ENCODE measurements around the gene FNDC3A.

The FNDC3A gene

DNA sequence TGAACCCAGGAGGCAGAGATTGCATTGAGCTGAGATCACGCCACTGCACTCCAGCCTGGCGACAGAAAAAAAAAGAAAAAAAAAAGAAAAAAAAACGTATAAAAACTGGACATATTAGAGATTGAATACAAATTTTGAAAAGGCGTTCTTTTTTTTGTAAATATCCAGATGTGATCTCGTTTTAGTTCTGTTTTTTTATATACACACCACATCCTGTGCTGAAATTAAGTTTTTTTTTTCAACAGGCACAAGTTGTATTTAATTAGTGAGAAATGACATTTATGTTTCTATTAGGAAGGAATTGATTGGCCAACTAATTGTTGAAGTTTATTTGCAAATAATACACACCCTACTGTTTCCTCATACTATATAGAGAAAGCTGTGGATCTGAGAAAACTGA is 275.6 kb downstream of the FNDC3A start:
- no peak for TF ChIP-seq CTCF (IDR thresholded peaks at IDR 0.05; ENCODE audit: control extremely low read depth, extremely low read depth, low read depth, missing control alignments)
- POLR2A ChIA-PET = no interaction called here
- CTCF ChIA-PET = interaction anchor here (1.5 to 3.1 kb wide), 3 partner anchors 8 to 11 kb away, joined by 3 to 12 read pairs (median 6); no protein-coding TSS in a partner anchor
- DNase-seq (ENCODE audit: extremely low spot score) = no peak

GRCh38 chr13:49253310-49253709 is 277.6 kb downstream of the FNDC3A start:
- no peak for DNase-seq (ENCODE audit: extremely low spot score)
- ChIA-PET POLR2A (no interaction called here), CTCF (interaction anchor here (1.3 to 1.9 kb wide), 3 partner anchors 10 to 28 kb away, joined by 4 to 6 read pairs (median 5); no protein-coding TSS in a partner anchor)
- TF ChIP-seq CTCF (IDR thresholded peaks at IDR 0.05; ENCODE audit: control extremely low read depth, extremely low read depth, low read depth, missing control alignments) = no peak

DNA sequence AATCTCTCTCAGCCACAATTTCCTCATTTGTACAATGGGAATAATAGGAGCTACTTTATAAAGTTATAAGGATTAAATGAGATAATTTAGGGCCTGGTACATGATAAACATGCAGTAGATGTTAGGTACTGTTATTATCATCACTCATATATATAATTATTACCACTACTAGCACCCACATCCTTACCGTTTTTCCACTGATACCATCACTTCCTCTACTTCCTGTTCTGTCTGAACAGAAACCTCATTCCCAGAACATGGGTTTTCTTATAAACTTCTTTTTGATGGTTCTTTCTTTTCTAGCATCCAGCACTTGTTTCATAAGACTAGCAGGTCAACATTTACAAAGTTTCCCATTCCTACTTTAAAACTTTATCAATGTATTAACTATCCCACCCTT is 278.3 kb downstream of the FNDC3A start:
- POLR2A ChIA-PET = no interaction called here
- no peak for DNase-seq (ENCODE audit: extremely low spot score)
- CTCF ChIA-PET = interaction anchor here (0.7 to 1.3 kb wide), 3 partner anchors 27 to 353 kb away, joined by 3 to 5 read pairs (median 3); no protein-coding TSS in a partner anchor
- TF ChIP-seq CTCF (IDR thresholded peaks at IDR 0.05; ENCODE audit: control extremely low read depth, extremely low read depth, low read depth, missing control alignments) = no peak

GRCh38 chr13:49256841-49257240 is 281.1 kb downstream of the FNDC3A start:
- POLR2A ChIA-PET = interaction anchor here (0.6 kb wide), 1 partner anchor 802 kb away, joined by 4 read pairs; no protein-coding TSS in a partner anchor
- DNase-seq (ENCODE audit: extremely low spot score) = no peak
- CTCF ChIA-PET = interaction anchor here (1.3 to 2.3 kb wide), 3 partner anchors 9 to 23 kb away, joined by 4 to 8 read pairs (median 8); partner anchors contain the start of gene CDADC1
- TF ChIP-seq CTCF (IDR thresholded peaks at IDR 0.05; ENCODE audit: control extremely low read depth, extremely low read depth, low read depth, missing control alignments) = no peak

DNA sequence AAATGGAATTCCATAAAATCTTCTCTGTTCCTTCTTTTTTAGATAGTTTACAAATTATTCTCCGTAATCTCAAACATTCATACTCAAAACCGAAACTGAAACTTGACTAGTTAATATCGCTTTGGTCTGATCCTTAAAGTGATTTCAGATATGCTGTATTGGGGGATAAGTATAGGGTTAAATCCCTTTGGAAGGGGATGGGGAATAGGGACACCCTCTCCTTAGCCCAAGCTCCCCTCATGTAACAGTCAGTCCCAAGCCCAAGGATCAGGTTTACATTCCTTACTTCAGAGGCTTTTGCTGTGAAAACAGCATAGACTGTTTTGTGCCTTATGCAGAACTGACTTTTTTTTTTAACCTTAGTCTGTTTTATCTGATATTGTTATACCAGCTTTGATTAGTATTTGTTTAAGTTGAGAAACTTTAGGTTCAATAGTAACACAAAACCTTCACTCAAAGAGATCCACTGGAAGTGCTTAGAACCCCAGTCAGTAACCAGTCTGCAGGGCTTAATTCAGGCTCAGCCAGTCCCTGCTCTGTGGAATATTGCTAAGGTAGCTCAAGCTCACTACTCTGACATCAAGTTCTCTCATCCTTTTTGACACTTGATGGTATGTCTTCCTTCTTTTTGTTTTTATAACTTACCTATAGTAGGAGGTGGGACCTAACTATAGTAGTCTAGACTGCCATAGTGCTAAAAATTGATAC is 282.5 kb downstream of the FNDC3A start:
- CTCF ChIA-PET = interaction anchor here (0.9 to 2.3 kb wide), 9 partner anchors 10 to 349 kb away, joined by 3 to 8 read pairs (median 5); partner anchors contain the start of gene CDADC1
- TF ChIP-seq CTCF (IDR thresholded peaks at IDR 0.05; ENCODE audit: control extremely low read depth, extremely low read depth, low read depth, missing control alignments) = no peak
- peak; percentile 18 for DNase-seq (ENCODE audit: extremely low spot score)
- POLR2A ChIA-PET = no interaction called here

Measured in GM10248 (cell line).